A549 (cell line): ENCODE measurements around the gene CNTNAP2.

Experiments
- CTCF ChIP-seq: fragments of >200 bp; sonication (Bioruptor Twin); formaldehyde crosslinking; IDR thresholded peaks from 3 replicates; pipeline ENCODE4 v1.5.1; 2016
- FOSB ChIP-seq: fragments of 250-450 bp; sonication (Bioruptor Pico); IDR thresholded peaks from 2 replicates; pipeline ENCODE4 v1.5.0; 2020; ENCODE audit warnings: mild to moderate bottlenecking, moderate library complexity
- KDM1A ChIP-seq: fragments of 200-600 bp; sonication (generic); IDR thresholded peaks from 2 replicates; pipeline ENCODE4 v1.6.1; 2016; ENCODE audit warnings: low read depth, mild to moderate bottlenecking
- MAX ChIP-seq: IDR thresholded peaks from 2 replicates; pipeline ENCODE4 v1.6.1; 2012
- MYC ChIP-seq: IDR thresholded peaks from 2 replicates; pipeline ENCODE4 v1.6.1; 2012; ENCODE audit warnings: mild to moderate bottlenecking, inconsistent platforms, low read length, improper control_type of control experiment, borderline replicate concordance
- POLR2A ChIP-seq: IDR thresholded peaks from 2 replicates; pipeline ENCODE4 v1.6.1; 2012; ENCODE audit warnings: mild to moderate bottlenecking, low read length
- RAD21 ChIP-seq, 2 experiments: fragments of >200 bp in 1 of 2; sonication (Bioruptor Twin) in 1 of 2; formaldehyde crosslinking in 1 of 2; IDR thresholded peaks in 1 of 2; conservative IDR thresholded peaks in 1 of 2; 2 replicates in 1 of 2; 3 replicates in 1 of 2; pipeline ENCODE4 v1.6.1; 2012 to 2018; ENCODE audit warnings: inconsistent platforms in 1 of 2
- REST ChIP-seq: fragments of 200-600 bp; sonication (generic); IDR thresholded peaks from 2 replicates; pipeline ENCODE4 v1.6.1; 2016; ENCODE audit warnings: antibody characterized with exemption, mild to moderate bottlenecking, moderate library complexity

- TF ChIP-seq MYC (no peak), CTCF (no peak), RAD21 (conservative IDR thresholded peaks at IDR 0.05 in 1 of 2, IDR thresholded peaks at IDR 0.05 in 1 of 2) (no peak), POLR2A (no peak), MAX (no peak), KDM1A (no peak), FOSB (CRISPR knock-in tag) (no peak), REST (no peak)
Measured at GRCh38 chr7:147804032-147804431, 1687.4 kb downstream of the CNTNAP2 start.
